ENCODE measurements around the gene HMBS.

HMBS gene

DNA sequence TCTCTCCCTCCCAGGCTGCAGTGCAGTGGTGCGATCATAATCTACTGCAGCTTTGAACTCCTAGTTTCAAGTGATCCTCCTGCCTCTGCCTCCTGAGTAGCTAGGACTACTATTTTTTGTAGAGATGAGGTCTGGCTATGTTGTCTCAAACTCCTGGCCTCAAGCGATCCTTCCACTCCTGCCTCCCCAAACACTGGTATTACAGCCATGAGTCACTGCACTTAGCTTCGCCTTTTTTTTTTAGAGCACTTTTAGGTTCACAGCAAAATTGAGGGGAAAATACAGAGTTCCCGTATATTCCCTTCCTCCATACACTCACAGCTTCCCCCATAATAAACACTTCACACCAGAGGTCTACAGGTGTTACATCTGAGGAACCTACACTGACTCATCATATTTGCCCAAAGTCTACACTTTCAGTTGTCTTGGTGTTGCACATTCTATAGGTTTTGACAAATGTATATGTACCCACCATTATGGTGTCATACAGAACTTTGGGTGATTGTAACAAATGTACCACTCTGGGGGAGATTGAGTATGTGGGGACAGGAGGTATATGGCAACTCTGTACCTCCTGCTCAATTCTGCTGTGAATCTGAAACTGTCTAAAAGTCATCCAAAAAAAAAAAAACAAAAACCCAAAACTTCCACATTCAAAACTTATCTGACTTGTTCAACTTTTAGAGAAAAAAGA lies 42.7 kb upstream of the HMBS start:
- no peaks in the 10 kb centered on the region for H4K20me1 ChIP-seq (ENCODE audit: insufficient read depth, low read length)
- H3K36me3 ChIP-seq (ENCODE audit: insufficient read depth, low read length) = peaks cover 21% of the 10 kb centered on the region
- no peak overlapping the region for H2AFZ ChIP-seq (ENCODE audit: low read length)
- no peaks in the 10 kb centered on the region for H3K9me3 ChIP-seq (ENCODE audit: low read length)
- TF ChIP-seq CTCF (IDR thresholded peaks at IDR 0.05; ENCODE audit: low read length) = no peak
- no peak for TF ChIP-seq EZH2 (IDR thresholded peaks at IDR 0.05; ENCODE audit: borderline replicate concordance, low read length)
- no peaks in the 10 kb centered on the region for H3K27me3 ChIP-seq (ENCODE audit: insufficient read depth, low read length)
- no peaks in the 10 kb centered on the region for H3K79me2 ChIP-seq (ENCODE audit: insufficient read depth, low read length)
- H3K4me1 ChIP-seq (ENCODE audit: insufficient read depth, low read length, severe bottlenecking) = peaks cover 12% of the 10 kb centered on the region
- H3K4me2 ChIP-seq (ENCODE audit: low read length) = no peak overlapping the region
- no peak overlapping the region for H3K27ac ChIP-seq (ENCODE audit: low read depth, low read length, poor library complexity, severe bottlenecking)
- no peaks in the 10 kb centered on the region for H3F3A ChIP-seq (ENCODE audit: insufficient read depth, low read length)
- H3K4me3 ChIP-seq (ENCODE audit: low read depth, low read length, poor library complexity, severe bottlenecking) = no peak overlapping the region
- no peak overlapping the region for H3K9ac ChIP-seq (ENCODE audit: low read length)
- no peaks in the 10 kb centered on the region for H3K9me2 ChIP-seq (ENCODE audit: low read depth, low read length)

DNA sequence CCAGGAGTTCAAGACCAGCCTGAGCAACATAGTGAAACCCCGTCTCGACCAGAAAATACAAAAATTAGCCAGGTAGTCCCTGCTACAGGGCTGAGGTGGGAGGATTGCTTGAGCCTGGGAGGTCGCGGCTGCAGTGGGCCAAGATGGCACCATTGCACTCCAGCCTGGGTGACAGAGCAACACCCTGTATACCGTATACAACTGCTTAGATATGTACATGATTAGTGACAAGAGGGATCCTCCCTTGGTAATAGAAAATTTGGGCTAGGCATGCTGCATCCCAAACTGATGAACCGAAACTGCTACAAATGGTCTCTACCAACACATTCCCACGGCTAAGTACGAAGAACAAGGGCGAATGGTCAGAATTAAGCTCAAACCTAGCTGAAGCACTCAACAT lies 41.8 kb upstream of the HMBS start:
- H3K4me3 ChIP-seq (ENCODE audit: low read depth, low read length, poor library complexity, severe bottlenecking) = no peak overlapping the region
- no peak overlapping the region for H3K4me2 ChIP-seq (ENCODE audit: low read length)
- H3K9ac ChIP-seq (ENCODE audit: low read length) = no peak overlapping the region
- peaks cover 12% of the 10 kb centered on the region for H3K4me1 ChIP-seq (ENCODE audit: insufficient read depth, low read length, severe bottlenecking)
- H3K9me3 ChIP-seq (ENCODE audit: low read length) = no peaks in the 10 kb centered on the region
- H3K9me2 ChIP-seq (ENCODE audit: low read depth, low read length) = no peaks in the 10 kb centered on the region
- no peak overlapping the region for H2AFZ ChIP-seq (ENCODE audit: low read length)
- H3K27ac ChIP-seq (ENCODE audit: low read depth, low read length, poor library complexity, severe bottlenecking) = no peak overlapping the region
- no peaks in the 10 kb centered on the region for H3F3A ChIP-seq (ENCODE audit: insufficient read depth, low read length)
- no peaks in the 10 kb centered on the region for H3K27me3 ChIP-seq (ENCODE audit: insufficient read depth, low read length)
- H3K79me2 ChIP-seq (ENCODE audit: insufficient read depth, low read length) = no peaks in the 10 kb centered on the region
- no peak for TF ChIP-seq EZH2 (IDR thresholded peaks at IDR 0.05; ENCODE audit: borderline replicate concordance, low read length)
- no peak for TF ChIP-seq CTCF (IDR thresholded peaks at IDR 0.05; ENCODE audit: low read length)
- H4K20me1 ChIP-seq (ENCODE audit: insufficient read depth, low read length) = no peaks in the 10 kb centered on the region
- peaks cover 30% of the 10 kb centered on the region for H3K36me3 ChIP-seq (ENCODE audit: insufficient read depth, low read length)

DNA sequence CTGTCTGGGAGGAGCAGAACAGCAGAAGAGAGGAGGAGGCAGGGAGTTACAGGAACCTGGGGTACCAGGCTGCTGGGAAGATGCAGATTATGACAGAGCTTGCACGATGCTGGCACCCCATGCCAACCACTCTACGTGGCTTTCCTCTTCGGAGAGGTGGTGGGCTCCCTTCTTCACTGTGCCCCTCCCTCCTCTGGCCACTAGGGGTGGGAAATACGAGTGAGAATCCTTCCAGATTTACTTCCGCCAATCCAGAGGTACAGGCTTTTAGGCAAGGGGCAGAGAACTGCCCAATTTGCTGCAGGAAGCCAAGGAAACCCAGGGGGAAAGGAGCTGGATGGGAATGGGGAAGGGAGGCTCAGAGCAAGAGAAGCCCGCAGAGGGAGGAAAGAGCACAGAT lies 40.0 kb upstream of the HMBS start:
- no peak overlapping the region for H3K4me3 ChIP-seq (ENCODE audit: low read depth, low read length, poor library complexity, severe bottlenecking)
- H3K79me2 ChIP-seq (ENCODE audit: insufficient read depth, low read length) = no peaks in the 10 kb centered on the region
- H3K4me1 ChIP-seq (ENCODE audit: insufficient read depth, low read length, severe bottlenecking) = peaks cover 4% of the 10 kb centered on the region
- H3K4me2 ChIP-seq (ENCODE audit: low read length) = no peak overlapping the region
- no peaks in the 10 kb centered on the region for H3K9me3 ChIP-seq (ENCODE audit: low read length)
- no peaks in the 10 kb centered on the region for H4K20me1 ChIP-seq (ENCODE audit: insufficient read depth, low read length)
- no peaks in the 10 kb centered on the region for H3K9me2 ChIP-seq (ENCODE audit: low read depth, low read length)
- H3K9ac ChIP-seq (ENCODE audit: low read length) = no peak overlapping the region
- no peaks in the 10 kb centered on the region for H3F3A ChIP-seq (ENCODE audit: insufficient read depth, low read length)
- no peak overlapping the region for H3K27ac ChIP-seq (ENCODE audit: low read depth, low read length, poor library complexity, severe bottlenecking)
- no peak overlapping the region for H2AFZ ChIP-seq (ENCODE audit: low read length)
- H3K27me3 ChIP-seq (ENCODE audit: insufficient read depth, low read length) = no peaks in the 10 kb centered on the region
- peaks cover 48% of the 10 kb centered on the region for H3K36me3 ChIP-seq (ENCODE audit: insufficient read depth, low read length)
- TF ChIP-seq EZH2 (IDR thresholded peaks at IDR 0.05; ENCODE audit: borderline replicate concordance, low read length) (no peak), CTCF (IDR thresholded peaks at IDR 0.05; ENCODE audit: low read length) (no peak)
